T1000 (cell line): ENCODE results near the gene ADH1B.
"Not testable (repeated sequence)": the region's sequence is repeated elsewhere in the genome, so short reads cannot be mapped to it uniquely, and the experiment has no call there.

ENCODE experiments used
- DNase-seq: peaks from one replicate; lab custom pipeline; 2025; ENCODE audit warnings: mixed read lengths; lab: John Stamatoyannopoulos, UW

ADH1B gene

GRCh38 chr4:99321241-99322191 is at the start of gene ADH1B:
ADH1B (minus strand) TSS chr4:99321401; CDS start chr4:99321331, 70 bp downstream.
- no peak for DNase-seq

- not testable (repeated sequence) for DNase-seq
Observed at GRCh38 chr4:99367817-99368216, 46.6 kb upstream of the ADH1B start.

GRCh38 chr4:99366491-99366890 is 45.3 kb upstream of the ADH1B start:
- DNase-seq, result no peak

DNA sequence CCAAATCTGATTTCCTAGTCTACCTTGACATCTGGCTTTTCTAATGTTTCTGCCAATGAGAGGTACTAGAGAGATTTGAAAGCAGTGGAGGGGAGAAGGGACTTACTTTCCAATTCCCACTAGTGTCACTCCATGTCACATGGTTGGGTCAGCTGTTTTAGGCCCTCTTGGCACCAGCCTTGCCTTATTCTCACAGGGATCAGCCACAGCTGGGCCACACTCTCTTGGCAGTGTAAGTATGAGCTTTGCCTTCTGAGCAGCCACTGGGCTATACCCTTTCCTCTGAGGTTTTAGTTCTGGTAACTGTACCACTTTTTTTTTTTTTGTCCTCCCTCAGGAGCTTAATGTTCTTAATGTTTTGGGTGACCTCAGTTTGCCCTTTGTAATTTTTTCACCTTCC is 41.6 kb upstream of the ADH1B start:
- no peak for DNase-seq

GRCh38 chr4:99361899-99362275 is 40.7 kb upstream of the ADH1B start:
- no peak for DNase-seq

DNA sequence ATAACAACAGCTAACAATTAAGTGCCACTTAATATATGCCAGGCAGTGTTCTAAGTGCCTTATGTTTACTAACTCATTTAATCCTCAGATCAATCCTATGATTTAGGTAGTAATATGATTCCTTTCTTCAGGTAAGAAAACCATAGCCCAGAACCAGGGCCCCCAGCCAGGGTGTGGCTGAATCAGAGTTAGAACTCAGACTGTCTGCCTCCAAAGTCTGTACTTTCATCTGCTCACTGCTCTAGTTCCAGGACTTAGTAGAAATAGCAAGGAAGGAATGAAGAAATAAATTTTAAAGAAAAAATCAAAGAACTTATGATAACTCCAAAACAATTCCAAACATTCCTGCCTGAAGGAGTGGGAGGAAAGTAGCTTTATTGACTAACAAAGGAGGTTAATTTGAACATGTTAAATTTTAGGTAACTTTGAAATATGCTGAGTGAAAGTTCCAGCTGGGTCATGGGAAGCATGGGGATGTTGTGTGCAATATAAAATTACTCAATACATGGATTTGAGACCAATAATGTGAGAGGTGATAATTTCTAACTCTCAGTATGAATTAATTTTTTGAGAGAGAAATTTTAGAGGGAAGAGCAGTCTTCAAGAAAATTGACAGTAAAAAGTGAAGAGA is 40.2 kb upstream of the ADH1B start:
- no peak for DNase-seq

DNA sequence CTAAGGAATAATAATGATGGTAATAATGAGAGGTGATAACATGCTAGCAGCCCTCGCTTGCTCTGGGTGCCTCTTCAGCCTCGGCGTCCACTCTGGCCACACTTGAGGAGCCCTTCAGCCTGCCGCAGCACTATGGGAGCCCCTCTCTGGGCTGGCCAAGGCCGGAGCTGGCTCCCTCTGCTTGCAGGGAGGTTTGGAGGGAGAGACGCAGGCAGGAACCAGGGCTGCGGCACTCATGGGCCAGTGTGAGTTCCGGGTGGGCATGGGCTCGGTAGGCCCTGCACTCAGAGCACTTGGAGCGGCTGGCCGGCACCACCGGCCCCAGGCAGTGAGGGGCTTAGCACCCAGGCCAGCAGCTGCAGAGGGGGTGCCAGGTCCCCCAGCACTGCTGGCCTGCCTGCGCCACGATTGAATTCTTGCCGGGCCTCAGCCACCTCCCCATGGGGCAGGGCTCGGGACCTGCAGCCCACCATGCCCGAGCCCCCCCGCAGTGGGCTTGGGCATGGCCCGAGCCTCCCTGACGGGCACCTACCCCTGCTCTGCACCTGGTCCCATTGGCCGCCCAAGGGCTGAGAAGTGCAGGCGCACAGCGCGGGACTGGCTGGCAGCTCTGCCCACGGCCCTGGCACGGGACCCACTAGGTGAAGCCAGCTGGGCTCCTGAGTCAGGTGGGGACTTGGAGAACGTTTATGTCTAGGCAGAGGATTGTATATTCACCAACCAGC is 38.4 kb upstream of the ADH1B start:
- no peak for DNase-seq

DNA sequence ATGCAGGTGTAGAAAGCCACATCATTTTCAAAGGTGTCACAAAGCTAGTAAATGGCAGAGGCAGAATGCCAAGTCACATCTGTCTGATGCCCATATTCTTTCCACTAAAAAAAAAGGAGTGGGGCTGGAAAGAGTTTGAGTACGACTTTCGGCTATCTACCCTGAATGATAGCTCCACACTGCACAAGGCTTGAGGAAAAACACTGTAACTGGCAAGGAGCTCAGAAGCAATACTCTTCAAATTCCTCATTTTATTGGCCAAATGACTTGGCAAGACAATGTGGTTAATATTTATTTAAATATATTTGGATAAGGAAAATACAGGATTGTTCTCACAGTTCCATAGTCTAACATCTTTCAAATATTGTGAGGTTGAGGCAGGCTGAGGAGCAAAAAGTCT is 36.7 kb upstream of the ADH1B start:
- no peak for DNase-seq

DNA sequence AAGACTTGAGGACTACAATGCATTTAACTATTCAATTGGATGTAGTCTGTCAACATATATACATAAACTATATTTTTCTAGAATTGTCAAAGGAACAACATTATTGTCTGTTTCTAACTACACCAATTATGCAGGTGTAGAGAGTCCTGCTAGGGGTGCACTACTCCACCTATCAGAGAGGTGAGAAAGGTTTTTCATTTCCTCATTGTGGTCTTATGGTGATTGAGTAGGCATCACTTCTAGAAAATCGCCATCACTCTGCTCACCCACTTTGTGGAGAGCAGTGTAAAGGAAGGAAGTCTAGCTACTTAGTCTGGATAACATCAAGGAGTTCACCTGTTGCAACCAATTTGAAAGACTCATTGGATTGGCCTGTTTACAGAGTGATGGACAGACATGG is 35.8 kb upstream of the ADH1B start:
- DNase-seq, result no peak

- not testable (repeated sequence) for DNase-seq
Observed at GRCh38 chr4:99356149-99356548, 34.9 kb upstream of the ADH1B start.

DNA sequence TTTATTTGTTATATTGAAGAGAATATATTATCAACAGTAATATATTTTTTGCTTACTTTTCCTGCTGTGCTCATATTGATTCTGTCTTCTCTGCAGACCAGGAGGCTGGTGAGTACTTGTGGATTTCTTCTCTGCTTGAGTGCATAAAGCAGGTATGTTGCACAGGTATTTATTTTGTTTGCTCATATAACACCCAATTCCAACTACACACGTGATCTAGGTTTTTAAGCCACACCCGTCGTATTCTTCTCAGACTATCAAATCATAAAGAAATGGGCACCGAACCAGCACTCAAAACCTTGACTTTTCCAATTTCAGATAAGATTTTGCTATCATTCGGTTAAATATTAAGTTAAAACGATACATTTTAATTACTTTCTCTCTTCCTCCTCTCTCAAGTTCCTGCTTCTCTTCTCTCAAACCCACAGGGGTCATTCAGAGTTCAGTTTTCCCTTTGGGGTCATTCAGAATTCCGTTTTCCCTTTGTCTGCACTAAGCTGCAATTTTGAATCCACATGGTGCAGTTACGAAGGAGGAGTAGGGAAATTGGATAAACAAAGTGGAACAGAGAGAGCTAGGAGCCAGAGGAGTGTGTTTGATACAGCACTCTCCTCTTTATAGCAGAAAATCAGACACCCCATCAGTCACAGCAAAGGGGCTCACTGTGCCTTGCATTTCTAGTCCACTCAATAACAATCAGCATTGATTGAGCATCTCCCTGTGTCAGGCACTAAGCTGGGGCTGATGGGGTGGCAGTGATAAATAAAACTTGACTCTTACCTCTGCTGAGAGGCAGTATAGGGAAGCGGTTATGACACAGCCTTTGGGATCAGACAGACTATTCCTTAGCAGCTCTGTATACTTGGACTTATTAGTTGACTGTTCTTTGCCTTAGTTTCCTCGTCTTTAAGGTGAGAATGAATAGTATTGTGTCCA is 31.7 kb upstream of the ADH1B start, which contains the start of gene ADH1C:
Gene ADH1C (minus strand): TSS at position 145 of the 936 bp plus-strand sequence. CDS start 71 bp downstream, at position 74.
- no peak for DNase-seq

DNA sequence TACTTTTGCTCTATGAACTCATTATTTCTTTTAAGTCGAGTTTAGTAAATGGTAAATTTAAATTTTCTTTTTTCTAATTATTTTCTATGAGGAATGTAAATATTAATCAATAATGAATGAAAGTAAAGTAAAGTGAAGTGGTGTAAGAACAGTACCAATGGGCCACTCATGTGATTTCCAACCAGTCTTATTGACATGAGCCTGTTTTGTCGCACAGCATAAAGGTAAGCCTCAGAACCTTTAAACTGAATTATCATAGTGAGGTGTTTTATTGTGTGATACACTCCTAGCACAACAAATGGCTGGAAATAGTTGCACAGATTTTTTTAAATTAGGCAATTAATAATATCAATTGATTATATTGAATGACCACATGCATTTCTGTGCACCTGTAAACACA is 30.3 kb upstream of the ADH1B start:
- no peak for DNase-seq

DNA sequence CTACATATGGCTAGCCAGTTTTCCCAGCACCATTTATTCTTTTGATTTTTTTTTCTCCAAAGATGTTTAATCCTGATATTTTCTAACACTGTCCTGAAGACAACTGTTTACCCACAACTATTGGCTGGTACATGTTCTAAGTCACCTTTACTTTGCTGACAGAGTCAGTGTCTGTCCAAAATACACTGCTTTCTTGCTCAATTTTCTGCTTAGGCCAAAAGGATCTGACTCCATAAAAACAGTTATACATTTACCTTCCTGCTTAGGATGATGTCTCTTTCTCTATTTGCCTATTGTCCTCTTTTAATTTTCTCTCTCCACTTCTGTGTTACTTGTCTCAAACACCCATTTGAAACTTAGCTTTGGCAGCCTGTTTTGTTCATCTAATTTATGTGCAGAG is 28.1 kb upstream of the ADH1B start:
- DNase-seq, result no peak

DNA sequence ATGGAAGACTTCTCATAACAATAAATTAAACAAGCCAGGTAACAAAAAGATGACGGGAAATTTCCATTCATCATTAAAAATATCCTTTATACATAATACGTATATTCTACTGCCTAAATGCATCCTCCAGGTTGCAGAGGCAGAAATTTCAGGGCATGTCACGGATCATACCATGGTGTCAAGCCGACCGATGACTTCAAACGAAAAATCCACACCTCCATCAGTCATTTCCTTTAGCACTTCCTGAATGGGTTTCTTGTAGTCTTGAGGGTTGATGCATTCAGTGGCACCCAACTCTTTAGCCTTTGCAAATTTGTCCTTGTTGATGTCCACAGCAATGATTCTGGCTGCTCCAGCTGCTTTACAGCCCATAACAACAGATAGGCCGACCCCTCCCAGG is 21.4 kb upstream of the ADH1B start:
- DNase-seq, result not testable (repeated sequence)

DNA sequence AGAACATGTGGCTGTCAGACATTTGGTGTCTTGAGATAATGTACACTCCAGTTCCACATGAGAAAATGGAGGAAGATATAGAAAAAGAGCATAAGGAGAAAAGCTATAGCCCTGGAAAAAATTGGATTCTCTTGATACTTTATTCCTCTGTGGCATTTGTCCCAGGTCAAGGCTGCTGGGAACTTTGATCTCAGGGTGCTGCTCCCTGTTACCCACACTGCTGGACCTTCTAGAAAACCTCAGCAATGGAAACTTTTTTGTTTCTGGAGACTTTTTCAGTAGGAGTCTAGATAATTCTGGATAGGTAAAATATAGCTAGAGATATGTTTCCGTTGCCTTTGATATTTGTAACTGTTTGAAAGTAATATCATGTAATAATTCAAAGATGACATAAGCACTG is 20.2 kb upstream of the ADH1B start:
- no peak for DNase-seq

DNA sequence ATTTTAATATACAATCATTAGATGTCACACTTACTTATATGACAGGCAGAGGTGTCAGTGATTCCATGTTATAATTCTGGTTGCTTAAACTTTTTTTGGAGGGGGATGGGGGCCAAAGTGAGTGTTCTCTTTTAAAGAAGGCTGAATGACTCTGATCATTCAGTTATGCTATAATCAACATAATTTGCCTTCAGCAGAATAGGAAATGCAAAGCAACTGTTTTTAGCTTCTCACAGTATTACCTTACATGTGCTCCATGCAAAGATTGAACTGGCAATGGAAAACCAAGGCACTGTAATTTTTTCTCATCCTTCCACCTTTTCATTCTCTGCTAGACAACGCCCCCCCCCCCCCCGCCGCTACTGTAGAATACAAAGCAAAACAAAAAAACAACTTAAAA is 18.0 kb upstream of the ADH1B start:
- no peak for DNase-seq

DNA sequence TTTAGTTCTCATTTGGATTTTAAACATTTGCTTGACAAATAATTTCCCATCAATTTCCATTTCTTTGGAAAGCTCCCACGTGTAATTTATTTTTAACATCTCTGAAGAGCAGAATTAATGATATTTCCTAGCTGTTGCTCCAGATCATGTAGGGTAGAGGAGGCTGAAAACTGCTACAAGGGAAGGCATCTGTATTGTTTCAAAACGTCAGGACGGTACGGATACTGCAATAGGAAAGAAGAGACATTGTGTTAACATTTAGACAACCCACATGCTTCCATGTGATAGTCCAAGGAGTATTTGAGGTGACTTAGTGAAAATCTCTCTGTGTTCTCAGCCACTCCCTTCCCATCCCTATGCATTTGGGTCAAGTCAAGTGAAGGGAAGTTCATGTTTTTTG is 15.4 kb upstream of the ADH1B start:
- DNase-seq, result no peak

DNA sequence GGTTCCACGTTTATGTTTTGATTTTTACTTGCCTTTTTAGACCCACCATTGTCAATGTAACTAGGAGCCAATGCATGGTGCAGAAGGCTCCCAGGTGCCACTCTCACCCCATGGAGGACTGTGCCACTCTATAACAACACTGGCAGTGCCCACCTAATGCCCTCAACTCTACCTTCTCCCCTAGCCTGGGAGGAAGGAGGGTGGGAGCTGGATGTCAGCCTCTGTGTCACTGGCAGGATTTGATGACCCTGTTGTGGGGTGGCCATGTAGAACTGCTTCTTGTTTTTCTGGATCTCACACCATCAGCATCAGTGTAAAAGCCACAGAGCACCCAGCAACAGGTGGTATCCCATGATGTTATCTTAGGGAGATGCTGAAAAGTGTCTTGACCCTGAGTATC is 13.7 kb upstream of the ADH1B start:
- DNase-seq, result no peak

- DNase-seq, result no peak
Observed at GRCh38 chr4:99330648-99331047, 9.4 kb upstream of the ADH1B start.

DNA sequence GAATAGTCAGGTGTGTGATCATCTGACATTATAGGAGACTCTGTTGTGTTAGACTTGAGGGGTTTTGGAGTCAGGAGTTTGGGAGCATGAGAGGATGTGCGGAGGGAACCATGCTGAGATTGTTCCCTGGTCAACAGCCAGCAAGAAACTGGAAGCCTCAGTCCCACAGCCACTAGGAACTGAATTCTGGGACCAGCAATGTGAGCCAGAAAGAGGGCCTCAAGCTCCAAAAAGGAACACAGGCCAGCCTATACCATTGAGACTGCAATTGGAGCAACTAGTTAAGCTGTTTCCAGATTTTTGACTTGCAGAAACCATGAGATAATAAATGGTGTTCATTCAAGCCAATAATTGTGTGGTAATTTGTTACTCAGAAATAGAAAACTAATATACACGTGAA is 8.7 kb upstream of the ADH1B start:
- no peak for DNase-seq

DNA sequence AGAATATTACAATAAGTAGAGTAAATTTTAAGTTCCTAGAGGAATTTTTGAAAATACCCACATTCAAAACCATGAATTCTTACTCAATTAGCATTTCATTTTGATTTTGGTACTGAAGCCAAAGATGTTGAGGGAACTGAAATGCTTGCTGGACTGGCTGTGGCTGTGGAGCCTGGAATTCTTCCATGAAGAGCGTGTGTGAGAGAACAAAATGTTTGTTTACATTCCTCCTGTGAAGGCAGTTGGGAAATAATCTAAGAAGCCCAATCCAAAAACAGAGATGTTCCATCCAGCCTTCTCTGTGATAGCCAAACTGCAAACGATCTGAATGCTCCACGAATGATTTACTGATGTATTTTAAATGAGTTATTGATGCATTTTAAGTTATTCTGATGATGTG is 3.8 kb upstream of the ADH1B start:
- DNase-seq, result no peak

DNA sequence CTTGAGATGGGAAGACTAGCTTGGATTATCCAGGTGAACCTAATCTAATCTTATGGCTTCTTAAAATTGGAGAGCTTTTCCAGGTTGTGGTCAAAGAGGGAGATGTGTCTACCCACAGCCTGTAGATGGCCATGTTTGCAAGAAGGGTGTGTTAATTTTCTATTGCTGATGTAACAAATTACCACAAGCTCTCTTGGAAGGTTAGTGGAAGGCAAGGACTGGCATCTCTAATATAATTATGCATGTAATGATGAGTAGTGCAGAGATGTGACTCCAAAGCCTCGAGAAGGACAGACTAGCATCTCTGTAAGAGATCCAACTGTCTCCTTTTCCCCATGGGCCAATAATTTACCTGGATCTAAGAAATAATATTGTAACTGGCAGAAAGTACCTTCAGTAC is 3.2 kb upstream of the ADH1B start:
- no peak for DNase-seq
